GM23338 (cell line): ENCODE results near the gene NT5DC3. TPM values are rescaled to one million over a fixed set of nuclear protein-coding genes. Genes with fewer than 3 reads are reported as not detected.

Experiments used
- ATAC-seq: fragments of 200-7000 bp; cut with Tn5 transposase; 3 replicates; pipeline ENCODE4 v1.9.1; 2020
- DNase-seq: peaks from one replicate; pipeline ENCODE4 v3.0.0-alpha.2; 2015; ENCODE audit warnings: low spot score
- H2AFZ ChIP-seq: fragments of 200-600 bp; sonication (generic); 2 replicates; pipeline ENCODE4 v1.8.0; 2016; ENCODE audit warnings: antibody characterized with exemption, mild to moderate bottlenecking, moderate library complexity
- H3F3A ChIP-seq: fragments of 200-600 bp; sonication (generic); replicated peaks from 2 replicates; pipeline ENCODE4 v1.8.0; 2017; ENCODE audit warnings: antibody characterized with exemption, mixed run types, low read depth
- H3K27ac ChIP-seq: fragments of 200-600 bp; sonication (generic); 2 replicates; pipeline ENCODE4 v1.6.1; 2016; ENCODE audit warnings: low read depth
- H3K27me3 ChIP-seq: fragments of 200-600 bp; sonication (generic); 2 replicates; pipeline ENCODE4 v1.8.0; 2016; ENCODE audit warnings: mild to moderate bottlenecking, mixed run types, moderate library complexity; ENCODE audit not compliant: insufficient read depth
- H3K36me3 ChIP-seq: fragments of 200-600 bp; sonication (generic); 2 replicates; pipeline ENCODE4 v1.8.0; 2016; ENCODE audit warnings: mild to moderate bottlenecking; ENCODE audit not compliant: insufficient read depth
- H3K4me1 ChIP-seq: fragments of 200-600 bp; sonication (generic); 2 replicates; pipeline ENCODE4 v1.8.0; 2016; ENCODE audit warnings: mild to moderate bottlenecking, moderate library complexity; ENCODE audit not compliant: insufficient read depth
- H3K4me2 ChIP-seq: fragments of 200-600 bp; sonication (generic); 2 replicates; pipeline ENCODE4 v1.7.1; 2017; ENCODE audit warnings: mixed run types
- H3K4me3 ChIP-seq: fragments of 200-600 bp; sonication (generic); 2 replicates; pipeline ENCODE4 v1.6.1; 2016; ENCODE audit warnings: mixed run types
- H3K79me2 ChIP-seq: fragments of 200-600 bp; sonication (generic); replicated peaks from 2 replicates; pipeline ENCODE4 v1.8.0; 2017; ENCODE audit warnings: mild to moderate bottlenecking; ENCODE audit not compliant: insufficient read depth
- H3K9me2 ChIP-seq: fragments of 200-600 bp; sonication (generic); 2 replicates; pipeline ENCODE4 v1.8.0; 2017; ENCODE audit not compliant: insufficient read depth
- H4K20me1 ChIP-seq: fragments of 200-600 bp; sonication (generic); replicated peaks from 2 replicates; pipeline ENCODE4 v1.8.0; 2017; ENCODE audit warnings: mild to moderate bottlenecking; ENCODE audit not compliant: insufficient read depth
- H3K27ac Mint-ChIP-seq: 2 replicates; pipeline ENCODE4 v1.8.0; 2020; ENCODE audit warnings: inconsistent platforms, mild to moderate bottlenecking, moderate library complexity, mixed read lengths
- H3K27me3 Mint-ChIP-seq: 3 replicates; pipeline ENCODE4 v1.8.0; 2022; ENCODE audit warnings: low read depth, mild to moderate bottlenecking, moderate library complexity, mixed read lengths, inconsistent platforms; ENCODE audit not compliant: insufficient read depth, poor library complexity
- H3K36me3 Mint-ChIP-seq: 3 replicates; pipeline ENCODE4 v1.8.0; 2021; ENCODE audit warnings: low read depth, mild to moderate bottlenecking, inconsistent platforms, moderate library complexity, mixed read lengths
- H3K4me1 Mint-ChIP-seq: 3 replicates; pipeline ENCODE4 v1.8.0; 2020; ENCODE audit warnings: mild to moderate bottlenecking, inconsistent platforms, mixed read lengths
- H3K4me3 Mint-ChIP-seq: 3 replicates; pipeline ENCODE4 v1.8.0; 2021; ENCODE audit warnings: moderate library complexity, mild to moderate bottlenecking, inconsistent platforms, mixed read lengths
- H3K9me3 Mint-ChIP-seq: 3 replicates; pipeline ENCODE4 v1.8.0; 2020; ENCODE audit warnings: moderate library complexity, mild to moderate bottlenecking, inconsistent platforms, mixed read lengths
- EZH2phosphoT487 ChIP-seq: fragments of 200-600 bp; sonication (generic); IDR thresholded peaks from one replicate; pipeline ENCODE4 v1.8.1; 2018; ENCODE audit warnings: antibody characterized with exemption; ENCODE audit not compliant: unreplicated experiment
- JUNB ChIP-seq: IDR thresholded peaks from one replicate; pipeline ENCODE4 v1.6.1; 2016; ENCODE audit warnings: antibody characterized with exemption; ENCODE audit not compliant: unreplicated experiment
- POLR2AphosphoS5 ChIP-seq: IDR thresholded peaks from 2 replicates; pipeline ENCODE4 v1.6.1; 2016; ENCODE audit warnings: antibody characterized with exemption, low read depth
- REST ChIP-seq: IDR thresholded peaks from one replicate; pipeline ENCODE4 v1.6.1; 2018; ENCODE audit warnings: antibody characterized with exemption; ENCODE audit not compliant: unreplicated experiment
- STAT1 ChIP-seq: IDR thresholded peaks from one replicate; pipeline ENCODE4 v1.6.1; 2016; ENCODE audit warnings: antibody characterized with exemption; ENCODE audit not compliant: unreplicated experiment
- polyA plus RNA-seq: library from polyadenylated mRNA; unstranded; fragments of >200 nt; fragmentation: Nextera tagmentation; extraction: Ambion mirVana; gene quantifications from 2 replicates; pipeline ENCODE4 v1.2.1, GENCODE V29; 2016
- total RNA-seq: library from RNA; depleted of rRNA; stranded (reverse); fragments of >200 nt; shearing (Covaris generic); gene quantifications from 2 replicates; pipeline ENCODE4 v1.2.3, GENCODE V29; 2014
- TF ChIP-seq, protein P1 (sequence below): fragments of 250-450 bp; sonication (Bioruptor Pico); IDR thresholded peaks from 2 replicates; pipeline ENCODE4 v1.5.0; 2020; ENCODE audit warnings: mild to moderate bottlenecking, moderate library complexity
- TF ChIP-seq, protein P2 (sequence below), 2 experiments: fragments of 200-600 bp in 1 of 2; sonication (generic) in 1 of 2; conservative IDR thresholded peaks; 2 replicates each; pipeline versions ENCODE4 v1.5.1 to v1.6.1; 2016 to 2017; ENCODE audit warnings: antibody characterized with exemption in 2 of 2, low read depth in 2 of 2, mild to moderate bottlenecking in 2 of 2, moderate library complexity in 1 of 2

NT5DC3 gene
- total and polyA plus RNA-seq, 2 experiments from 2014 or later = 2.2 to 12.5 TPM

- no peaks in the 10 kb centered on the region; the same call in 1 of the 2 replicates for H3K36me3 ChIP-seq
- ATAC-seq = no peak
- H3K27ac ChIP-seq = no peak overlapping the region
- Mint-ChIP-seq H3K36me3 (peaks cover 11% of the 10 kb centered on the region; the same call in 2 of the 3 replicates), H3K9me3 (no peaks in the 10 kb centered on the region), H3K4me3 (no peak overlapping the region), H3K4me1 (no peaks in the 10 kb centered on the region), H3K27ac (no peak overlapping the region), H3K27me3 (peaks cover 4% of the 10 kb centered on the region)
- peaks cover 9% of the 10 kb centered on the region for H3K79me2 ChIP-seq
- H4K20me1 ChIP-seq = 0 out of 2 replicates have a peak, but pooled peaks cover 12% of the 10 kb centered on the region
- no peaks in the 10 kb centered on the region for H3K9me2 ChIP-seq
- no peaks in the 10 kb centered on the region for H3K4me1 ChIP-seq
- H3K27me3 ChIP-seq = no peaks in the 10 kb centered on the region
- no peak for TF ChIP-seq STAT1
- TF ChIP-seq EZH2phosphoT487 = no peak
- TF ChIP-seq, protein P1, sequence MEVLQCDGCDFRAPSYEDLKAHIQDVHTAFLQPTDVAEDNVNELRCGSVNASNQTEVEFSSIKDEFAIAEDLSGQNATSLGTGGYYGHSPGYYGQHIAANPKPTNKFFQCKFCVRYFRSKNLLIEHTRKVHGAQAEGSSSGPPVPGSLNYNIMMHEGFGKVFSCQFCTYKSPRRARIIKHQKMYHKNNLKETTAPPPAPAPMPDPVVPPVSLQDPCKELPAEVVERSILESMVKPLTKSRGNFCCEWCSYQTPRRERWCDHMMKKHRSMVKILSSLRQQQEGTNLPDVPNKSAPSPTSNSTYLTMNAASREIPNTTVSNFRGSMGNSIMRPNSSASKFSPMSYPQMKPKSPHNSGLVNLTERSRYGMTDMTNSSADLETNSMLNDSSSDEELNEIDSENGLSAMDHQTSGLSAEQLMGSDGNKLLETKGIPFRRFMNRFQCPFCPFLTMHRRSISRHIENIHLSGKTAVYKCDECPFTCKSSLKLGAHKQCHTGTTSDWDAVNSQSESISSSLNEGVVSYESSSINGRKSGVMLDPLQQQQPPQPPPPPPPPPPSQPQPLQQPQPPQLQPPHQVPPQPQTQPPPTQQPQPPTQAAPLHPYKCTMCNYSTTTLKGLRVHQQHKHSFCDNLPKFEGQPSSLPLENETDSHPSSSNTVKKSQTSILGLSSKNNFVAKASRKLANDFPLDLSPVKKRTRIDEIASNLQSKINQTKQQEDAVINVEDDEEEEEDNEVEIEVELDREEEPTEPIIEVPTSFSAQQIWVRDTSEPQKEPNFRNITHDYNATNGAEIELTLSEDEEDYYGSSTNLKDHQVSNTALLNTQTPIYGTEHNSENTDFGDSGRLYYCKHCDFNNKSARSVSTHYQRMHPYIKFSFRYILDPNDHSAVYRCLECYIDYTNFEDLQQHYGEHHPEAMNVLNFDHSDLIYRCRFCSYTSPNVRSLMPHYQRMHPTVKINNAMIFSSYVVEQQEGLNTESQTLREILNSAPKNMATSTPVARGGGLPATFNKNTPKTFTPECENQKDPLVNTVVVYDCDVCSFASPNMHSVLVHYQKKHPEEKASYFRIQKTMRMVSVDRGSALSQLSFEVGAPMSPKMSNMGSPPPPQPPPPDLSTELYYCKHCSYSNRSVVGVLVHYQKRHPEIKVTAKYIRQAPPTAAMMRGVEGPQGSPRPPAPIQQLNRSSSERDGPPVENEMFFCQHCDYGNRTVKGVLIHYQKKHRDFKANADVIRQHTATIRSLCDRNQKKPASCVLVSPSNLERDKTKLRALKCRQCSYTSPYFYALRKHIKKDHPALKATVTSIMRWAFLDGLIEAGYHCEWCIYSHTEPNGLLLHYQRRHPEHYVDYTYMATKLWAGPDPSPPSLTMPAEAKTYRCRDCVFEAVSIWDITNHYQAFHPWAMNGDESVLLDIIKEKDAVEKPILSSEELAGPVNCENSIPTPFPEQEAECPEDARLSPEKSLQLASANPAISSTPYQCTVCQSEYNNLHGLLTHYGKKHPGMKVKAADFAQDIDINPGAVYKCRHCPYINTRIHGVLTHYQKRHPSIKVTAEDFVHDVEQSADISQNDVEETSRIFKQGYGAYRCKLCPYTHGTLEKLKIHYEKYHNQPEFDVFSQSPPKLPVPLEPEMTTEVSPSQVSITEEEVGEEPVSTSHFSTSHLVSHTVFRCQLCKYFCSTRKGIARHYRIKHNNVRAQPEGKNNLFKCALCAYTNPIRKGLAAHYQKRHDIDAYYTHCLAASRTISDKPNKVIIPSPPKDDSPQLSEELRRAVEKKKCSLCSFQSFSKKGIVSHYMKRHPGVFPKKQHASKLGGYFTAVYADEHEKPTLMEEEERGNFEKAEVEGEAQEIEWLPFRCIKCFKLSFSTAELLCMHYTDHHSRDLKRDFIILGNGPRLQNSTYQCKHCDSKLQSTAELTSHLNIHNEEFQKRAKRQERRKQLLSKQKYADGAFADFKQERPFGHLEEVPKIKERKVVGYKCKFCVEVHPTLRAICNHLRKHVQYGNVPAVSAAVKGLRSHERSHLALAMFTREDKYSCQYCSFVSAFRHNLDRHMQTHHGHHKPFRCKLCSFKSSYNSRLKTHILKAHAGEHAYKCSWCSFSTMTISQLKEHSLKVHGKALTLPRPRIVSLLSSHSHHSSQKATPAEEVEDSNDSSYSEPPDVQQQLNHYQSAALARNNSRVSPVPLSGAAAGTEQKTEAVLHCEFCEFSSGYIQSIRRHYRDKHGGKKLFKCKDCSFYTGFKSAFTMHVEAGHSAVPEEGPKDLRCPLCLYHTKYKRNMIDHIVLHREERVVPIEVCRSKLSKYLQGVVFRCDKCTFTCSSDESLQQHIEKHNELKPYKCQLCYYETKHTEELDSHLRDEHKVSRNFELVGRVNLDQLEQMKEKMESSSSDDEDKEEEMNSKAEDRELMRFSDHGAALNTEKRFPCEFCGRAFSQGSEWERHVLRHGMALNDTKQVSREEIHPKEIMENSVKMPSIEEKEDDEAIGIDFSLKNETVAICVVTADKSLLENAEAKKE (CRISPR knock-in tag) = no peak
- no peak overlapping the region for H3K4me3 ChIP-seq
- no peak overlapping the region for H2AFZ ChIP-seq
- no peak for DNase-seq
- H3F3A ChIP-seq = no peaks in the 10 kb centered on the region
- H3K4me2 ChIP-seq = no peak overlapping the region
These were observed 29.2 kb downstream of the NT5DC3 start for GRCh38 chr12:103811791-103812190.

GRCh38 chr12:103810111-103810510 lies 30.9 kb downstream of the NT5DC3 start:
- ATAC-seq (no peak), DNase-seq (no peak)
- H3K27me3 Mint-ChIP-seq = peaks cover 4% of the 10 kb centered on the region
- H3K36me3 ChIP-seq = no peaks in the 10 kb centered on the region; the same call in 1 of the 2 replicates
- no peaks in the 10 kb centered on the region; the same call in 1 of the 2 replicates for H3K79me2 ChIP-seq
- no peak overlapping the region for H3K27ac ChIP-seq
- H3K9me3 Mint-ChIP-seq = no peaks in the 10 kb centered on the region
- peaks cover 3% of the 10 kb centered on the region; the same call in 2 of the 3 replicates for H3K4me1 Mint-ChIP-seq
- no peaks in the 10 kb centered on the region for H3K27me3 ChIP-seq
- no peak overlapping the region for H2AFZ ChIP-seq
- peaks cover 11% of the 10 kb centered on the region; the same call in 2 of the 3 replicates for H3K36me3 Mint-ChIP-seq
- no peaks in the 10 kb centered on the region for H3K4me1 ChIP-seq
- 0 out of 2 replicates have a peak, but pooled peaks cover 12% of the 10 kb centered on the region for H4K20me1 ChIP-seq
- no peak overlapping the region for H3K4me3 Mint-ChIP-seq
- no peak overlapping the region for H3K4me2 ChIP-seq
- H3K9me2 ChIP-seq = no peaks in the 10 kb centered on the region
- no peak overlapping the region for H3K4me3 ChIP-seq
- no peak overlapping the region for H3K27ac Mint-ChIP-seq
- H3F3A ChIP-seq = no peaks in the 10 kb centered on the region
- no peak for TF ChIP-seq JUNB
- TF ChIP-seq POLR2AphosphoS5 = no peak
- TF ChIP-seq, protein P2, sequence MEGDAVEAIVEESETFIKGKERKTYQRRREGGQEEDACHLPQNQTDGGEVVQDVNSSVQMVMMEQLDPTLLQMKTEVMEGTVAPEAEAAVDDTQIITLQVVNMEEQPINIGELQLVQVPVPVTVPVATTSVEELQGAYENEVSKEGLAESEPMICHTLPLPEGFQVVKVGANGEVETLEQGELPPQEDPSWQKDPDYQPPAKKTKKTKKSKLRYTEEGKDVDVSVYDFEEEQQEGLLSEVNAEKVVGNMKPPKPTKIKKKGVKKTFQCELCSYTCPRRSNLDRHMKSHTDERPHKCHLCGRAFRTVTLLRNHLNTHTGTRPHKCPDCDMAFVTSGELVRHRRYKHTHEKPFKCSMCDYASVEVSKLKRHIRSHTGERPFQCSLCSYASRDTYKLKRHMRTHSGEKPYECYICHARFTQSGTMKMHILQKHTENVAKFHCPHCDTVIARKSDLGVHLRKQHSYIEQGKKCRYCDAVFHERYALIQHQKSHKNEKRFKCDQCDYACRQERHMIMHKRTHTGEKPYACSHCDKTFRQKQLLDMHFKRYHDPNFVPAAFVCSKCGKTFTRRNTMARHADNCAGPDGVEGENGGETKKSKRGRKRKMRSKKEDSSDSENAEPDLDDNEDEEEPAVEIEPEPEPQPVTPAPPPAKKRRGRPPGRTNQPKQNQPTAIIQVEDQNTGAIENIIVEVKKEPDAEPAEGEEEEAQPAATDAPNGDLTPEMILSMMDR (conservative IDR thresholded peaks at IDR 0.05; ENCODE audit: low read depth in 2 of 2) = no peak
- TF ChIP-seq REST = no peak
- TF ChIP-seq STAT1 = no peak
